Activated T-helper 2 cell treated with anti-CD3 and anti-CD28 coated beads, Interferon-gamma antibody, Interleukin-2, Interleukin-4, amounts not matched to agents 10 μg/mL and 5 μg/mL and 100 μg/mL, durations not matched to agents 14 hours and 24 hours and 36 hours (primary cell): ENCODE measurements around the gene ARHGEF39. TPM values are rescaled to one million over a fixed set of nuclear protein-coding genes. Genes with fewer than 3 reads are reported as not detected.
"Not testable (repeated sequence)": the region's sequence is repeated elsewhere in the genome, so short reads cannot be mapped to it uniquely, and the experiment has no call there.

ENCODE experiments used
- DNase-seq: peaks from one replicate; pipeline ENCODE4 v3.0.0; 2021; ENCODE audit warnings: low spot score
- H3K27ac Mint-ChIP-seq: one replicate; pipeline ENCODE4 v1.8.0; 2021; ENCODE audit warnings: mixed read lengths
- H3K27me3 Mint-ChIP-seq: one replicate; pipeline ENCODE4 v1.8.0; 2021; ENCODE audit warnings: low read depth, mixed read lengths
- H3K36me3 Mint-ChIP-seq: one replicate; pipeline ENCODE4 v1.8.0; 2021; ENCODE audit warnings: low read depth, mixed read lengths
- H3K4me1 Mint-ChIP-seq: one replicate; pipeline ENCODE4 v1.8.0; 2021; ENCODE audit warnings: low read depth, mixed read lengths
- H3K4me3 Mint-ChIP-seq: one replicate; pipeline ENCODE4 v1.8.0; 2021; ENCODE audit warnings: low read depth, mild to moderate bottlenecking, moderate library complexity, mixed read lengths
- H3K9me3 Mint-ChIP-seq: one replicate; pipeline ENCODE4 v1.8.0; 2021; ENCODE audit warnings: mixed read lengths
- intact Hi-C: fragments of 100-400 bp; cut with micrococcal nuclease; formaldehyde crosslinking; loops from one replicate; pipeline ENCODE4 v1.15.1; 2023
- total RNA-seq: library from RNA; stranded (reverse); gene quantifications from 2 replicates; pipeline ENCODE4 v1.2.3, GENCODE V29; 2022

Gene ARHGEF39
- total RNA-seq, 1 donor from 2014 or later = 12.3 TPM

GRCh38 chr9:35616681-35617459, 48.1 kb downstream of the ARHGEF39 start:
- Mint-ChIP-seq H3K27me3 (no peaks in the 10 kb centered on the region), H3K4me1 (peaks cover 60% of the 10 kb centered on the region), H3K9me3 (no peaks in the 10 kb centered on the region), H3K36me3 (peaks cover 9% of the 10 kb centered on the region), H3K27ac (peak overlapping the region; percentile 95), H3K4me3 (peak overlapping the region; percentile 80)
- peak; percentile 54 for DNase-seq
- intact Hi-C loops = no loop called here

- Mint-ChIP-seq H3K27me3 (no peaks in the 10 kb centered on the region), H3K9me3 (no peaks in the 10 kb centered on the region), H3K4me1 (peaks cover 58% of the 10 kb centered on the region), H3K27ac (peak overlapping the region; percentile 69), H3K4me3 (peak overlapping the region; percentile 80), H3K36me3 (peaks cover 14% of the 10 kb centered on the region)
- DNase-seq = no peak
- intact Hi-C loops = no loop called here
Measured at GRCh38 chr9:35615981-35616680, 48.9 kb downstream of the ARHGEF39 start.

DNA sequence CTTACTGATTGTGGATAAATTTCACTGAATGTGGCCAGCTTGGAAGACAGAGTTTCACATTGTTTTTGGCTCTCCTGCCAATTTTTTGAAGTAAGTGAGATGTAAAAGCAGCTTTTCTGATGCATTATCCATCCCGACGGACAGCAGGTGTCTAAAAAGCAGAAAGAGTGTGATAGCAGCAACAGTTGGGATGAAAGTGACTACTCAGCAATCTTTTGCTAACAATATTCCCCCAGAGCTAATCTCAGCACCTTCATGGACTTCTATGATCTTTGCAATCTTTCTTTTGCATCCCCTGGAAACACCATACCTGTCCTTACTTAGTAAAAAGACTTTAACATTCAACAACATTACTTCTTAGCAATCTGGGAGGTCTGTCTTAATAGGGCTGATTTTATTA, 52.2 kb downstream of the ARHGEF39 start:
- Mint-ChIP-seq H3K4me3 (no peak overlapping the region), H3K27me3 (no peaks in the 10 kb centered on the region)
- no peak for DNase-seq

DNA sequence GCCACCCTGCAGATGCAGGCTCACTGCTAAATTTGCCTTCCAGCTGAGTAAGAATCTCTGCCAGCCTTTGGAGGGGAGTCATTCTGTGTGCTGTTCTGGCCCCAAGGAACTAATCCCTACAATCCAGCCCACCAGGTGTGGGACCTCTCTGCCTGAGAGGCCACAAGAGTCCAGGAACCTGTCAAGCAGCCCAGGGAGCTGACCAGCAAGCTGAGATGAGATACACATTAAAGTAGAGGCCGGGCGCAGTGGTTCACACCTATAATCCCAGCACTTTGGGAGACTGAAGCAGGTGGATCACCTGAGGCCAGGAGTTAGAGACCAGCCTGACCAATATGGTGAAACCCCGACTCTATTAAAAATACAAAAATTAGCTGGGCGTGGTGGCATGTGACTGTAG, 52.9 kb downstream of the ARHGEF39 start:
- peaks cover 28% of the 10 kb centered on the region for H3K4me1 Mint-ChIP-seq
- H3K27ac Mint-ChIP-seq = not testable (repeated sequence)

More for the DNA sequence above, 52.2 kb downstream of the ARHGEF39 start:
- Mint-ChIP-seq H3K27ac (no peak overlapping the region), H3K36me3 (peaks cover 30% of the 10 kb centered on the region), H3K4me1 (peaks cover 31% of the 10 kb centered on the region), H3K9me3 (no peaks in the 10 kb centered on the region)
- intact Hi-C loops = no loop called here

DNA sequence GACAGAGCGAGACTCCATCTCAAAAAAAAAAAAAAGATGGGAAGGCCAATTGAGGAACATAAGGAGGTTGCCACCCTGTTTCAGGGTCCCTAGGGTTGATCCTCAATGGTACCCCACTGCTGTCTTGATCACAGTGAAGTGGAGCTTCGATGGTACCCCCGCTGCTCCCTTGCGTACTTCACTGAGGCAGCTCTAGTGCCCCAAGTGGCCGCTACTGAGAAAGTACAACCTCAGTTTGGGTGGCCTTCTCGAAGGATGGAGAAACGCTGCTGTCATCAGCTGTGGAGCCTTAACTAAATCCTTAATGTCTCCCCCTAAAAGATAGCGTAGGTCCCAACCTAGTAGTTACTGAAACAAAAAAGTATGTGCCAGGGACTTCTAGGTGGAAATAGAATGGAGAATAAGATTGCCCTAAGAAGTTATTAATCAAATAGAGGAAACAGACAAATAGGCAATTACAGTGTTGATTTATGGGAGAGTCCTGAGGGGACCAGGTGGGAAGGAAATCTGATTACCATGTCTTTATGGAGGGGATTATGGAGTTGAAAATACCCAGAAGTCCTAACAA, 53.7 kb downstream of the ARHGEF39 start:
- H3K4me1 Mint-ChIP-seq = peaks cover 29% of the 10 kb centered on the region
- intact Hi-C loops = no loop called here
- H3K9me3 Mint-ChIP-seq = no peaks in the 10 kb centered on the region
- no peak overlapping the region for H3K27ac Mint-ChIP-seq
- DNase-seq = peak; percentile 33
- no peak overlapping the region for H3K4me3 Mint-ChIP-seq
- peaks cover 41% of the 10 kb centered on the region for H3K36me3 Mint-ChIP-seq
- H3K27me3 Mint-ChIP-seq = no peaks in the 10 kb centered on the region

More for the DNA sequence above, 52.9 kb downstream of the ARHGEF39 start:
- H3K27me3 Mint-ChIP-seq, H3K4me3 Mint-ChIP-seq, intact Hi-C loops, DNase-seq, H3K9me3 Mint-ChIP-seq: not testable (repeated sequence)
- H3K36me3 Mint-ChIP-seq = peaks cover 37% of the 10 kb centered on the region

DNA sequence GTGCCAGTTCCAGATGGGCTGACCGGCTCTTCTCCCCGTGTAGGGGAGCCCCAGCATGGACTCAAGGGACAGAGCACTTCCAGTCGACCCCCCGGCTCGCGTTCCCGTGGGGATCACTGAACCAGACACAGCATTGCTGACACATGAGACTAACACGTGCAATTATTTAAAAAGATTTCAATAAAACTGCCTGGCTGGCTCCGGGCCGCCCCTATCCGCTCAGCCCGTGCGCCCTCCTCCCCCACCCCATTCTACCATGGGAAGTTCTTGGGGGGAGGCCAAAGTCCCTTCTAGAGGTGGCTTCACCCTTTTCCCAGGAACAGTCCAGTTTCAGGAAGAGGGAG, 55.2 kb downstream of the ARHGEF39 start:
- Mint-ChIP-seq H3K4me1 (peaks cover 23% of the 10 kb centered on the region), H3K27ac (no peak overlapping the region), H3K36me3 (peaks cover 44% of the 10 kb centered on the region), H3K27me3 (no peaks in the 10 kb centered on the region), H3K4me3 (no peak overlapping the region), H3K9me3 (no peaks in the 10 kb centered on the region)
- DNase-seq = no peak
- intact Hi-C loops = loop anchor here (10.0 kb wide), 1 partner anchor 205 kb away; the partner anchor contains the start of genes HINT2 and SPAG8

Other genes with a start within 250 kb of the ARHGEF39 start
- 5.9 and 6.7 TPM in 2 replicates for gene RUSC2, start 175.1 kb downstream of the ARHGEF39 start, total RNA-seq
- 44.5 and 48.0 TPM in 2 replicates for gene TESK1, start 59.9 kb downstream of the ARHGEF39 start, total RNA-seq
- gene CD72, start 46.8 kb downstream of the ARHGEF39 start, total RNA-seq = 11.3 and 11.4 TPM in 2 replicates
- 90.2 and 92.1 TPM in 2 replicates for gene SIT1, start 14.3 kb downstream of the ARHGEF39 start, total RNA-seq
- 5,290 and 6,583 TPM in 2 replicates for gene RMRP, start 7.2 kb downstream of the ARHGEF39 start, total RNA-seq
- gene CCDC107, start 6.9 kb downstream of the ARHGEF39 start, total RNA-seq = 23.0 TPM in 2 replicates
- 0.89 and 1.2 TPM in 2 replicates for gene CA9, start 8.7 kb upstream of the ARHGEF39 start, total RNA-seq
- 4.1 and 4.6 TPM in 2 replicates for gene TPM2, start 24.7 kb upstream of the ARHGEF39 start, total RNA-seq
- 253 and 267 TPM in 2 replicates for gene TLN1, start 67.0 kb upstream of the ARHGEF39 start, total RNA-seq
- gene CREB3, start 67.5 kb upstream of the ARHGEF39 start, total RNA-seq = 34.3 and 34.5 TPM in 2 replicates
- gene GBA2, start 84.0 kb upstream of the ARHGEF39 start, total RNA-seq = 54.0 and 57.0 TPM in 2 replicates
- 17.0 and 17.1 TPM in 2 replicates for gene RGP1, start 84.1 kb upstream of the ARHGEF39 start, total RNA-seq
- 0.37 and 0.41 TPM in 2 replicates for gene MSMP, start 89.1 kb upstream of the ARHGEF39 start, total RNA-seq
- gene NPR2, start 126.4 kb upstream of the ARHGEF39 start, total RNA-seq = 10.4 and 12.0 TPM in 2 replicates
- gene SPAG8, start 147.1 kb upstream of the ARHGEF39 start, total RNA-seq = 0.82 and 1.5 TPM in 2 replicates
- gene HINT2, start 149.8 kb upstream of the ARHGEF39 start, total RNA-seq = 49.4 and 49.7 TPM in 2 replicates
- gene FAM221B, start 163.5 kb upstream of the ARHGEF39 start, total RNA-seq = not detected in 2 replicates
- gene TMEM8B, start 164.0 kb upstream of the ARHGEF39 start, total RNA-seq = 3.0 and 3.4 TPM in 2 replicates
- gene OR13J1, start 205.2 kb upstream of the ARHGEF39 start, total RNA-seq = not detected in 2 replicates
- gene HRCT1, start 241.0 kb upstream of the ARHGEF39 start, total RNA-seq = not detected in 2 replicates
- gene SPAAR, start 244.3 kb upstream of the ARHGEF39 start, total RNA-seq = not detected in 2 replicates